CD4-positive, alpha-beta T cell (primary cell): ENCODE measurements around the gene SNX12. TPM values are rescaled to one million over a fixed set of nuclear protein-coding genes. Genes with fewer than 3 reads are reported as not detected.

Source experiments
- ATAC-seq: fragments of 200-7000 bp; cut with Tn5 transposase; one replicate; pipeline ENCODE4 v1.10.0; 2022; ENCODE audit warnings: mild to moderate bottlenecking; ENCODE audit not compliant: poor library complexity
- CTCF ChIA-PET: fragments of 350-600 bp; sonication (Branson Sonifier 250); formaldehyde crosslinking; loops from one replicate; lab custom pipeline; 2021; ENCODE audit warnings: antibody characterized with exemption, inconsistent platforms; lab: Charles Lee
- POLR2A ChIA-PET: fragments of 350-600 bp; sonication (Branson Sonifier 250); formaldehyde crosslinking; loops from one replicate; lab custom pipeline; 2021; ENCODE audit warnings: antibody characterized with exemption, inconsistent platforms; lab: Charles Lee
- DNase-seq, 14 experiments: peaks; one replicate each; pipeline ENCODE4 v3.0.0-alpha.2; 2013 to 2020; ENCODE audit warnings: mixed read lengths in 2 of 14
- H3K27ac ChIP-seq, 2 donors: one replicate each; pipeline versions ENCODE4 v1.5.1 to v1.7.0; 2013; ENCODE audit warnings: low read length in 2 of 2, low read depth in 1 of 2, mild to moderate bottlenecking in 1 of 2
- H3K27me3 ChIP-seq, 2 experiments: 1 replicate in 1 of 2; 2 replicates in 1 of 2; pipeline versions ENCODE4 v1.6.1 to v1.7.0; 2013; ENCODE audit warnings: low read length in 2 of 2, control low read depth in 1 of 2, mild to moderate bottlenecking in 1 of 2, moderate library complexity in 1 of 2; ENCODE audit not compliant: insufficient read depth in 2 of 2, control insufficient read depth in 1 of 2
- H3K36me3 ChIP-seq: one replicate; pipeline ENCODE4 v1.6.1; 2013; ENCODE audit warnings: low read length, control low read depth; ENCODE audit not compliant: insufficient read depth
- H3K4me1 ChIP-seq: one replicate; pipeline ENCODE4 v1.6.1; 2013; ENCODE audit warnings: low read length, control low read depth; ENCODE audit not compliant: insufficient read depth
- H3K4me3 ChIP-seq: one replicate; pipeline ENCODE4 v1.5.1; 2013; ENCODE audit warnings: mild to moderate bottlenecking, low read length, moderate library complexity
- H3K9me3 ChIP-seq, 2 experiments: 1 replicate in 1 of 2; 2 replicates in 1 of 2; pipeline versions ENCODE4 v1.6.1 to v1.7.0; 2013; ENCODE audit warnings: low read length in 2 of 2, mild to moderate bottlenecking in 2 of 2, control low read depth in 1 of 2, moderate library complexity in 1 of 2; ENCODE audit not compliant: control insufficient read depth in 1 of 2, insufficient read depth in 1 of 2
- H3K27ac Mint-ChIP-seq: one replicate; pipeline ENCODE4 v1.8.0; 2020; ENCODE audit warnings: mixed read lengths
- H3K27me3 Mint-ChIP-seq: one replicate; pipeline ENCODE4 v1.8.0; 2021; ENCODE audit warnings: mixed read lengths
- H3K36me3 Mint-ChIP-seq: one replicate; pipeline ENCODE4 v1.8.0; 2021; ENCODE audit warnings: low read depth, mixed read lengths
- H3K4me1 Mint-ChIP-seq: one replicate; pipeline ENCODE4 v1.8.0; 2021; ENCODE audit warnings: low read depth, mixed read lengths
- H3K4me3 Mint-ChIP-seq: one replicate; pipeline ENCODE4 v1.8.0; 2020; ENCODE audit warnings: mild to moderate bottlenecking, mixed read lengths
- H3K9me3 Mint-ChIP-seq: one replicate; pipeline ENCODE4 v1.8.0; 2020; ENCODE audit warnings: mixed read lengths
- CTCF ChIP-seq: fragments of 200-600 bp; IDR thresholded peaks from one replicate; pipeline ENCODE4 v1.8.0; 2022; ENCODE audit warnings: antibody characterized with exemption, mild to moderate bottlenecking
- intact Hi-C, 2 experiments: fragments of 100-400 bp; cut with DNase I in 1 of 2; cut with micrococcal nuclease in 1 of 2; formaldehyde crosslinking; loops; one replicate each; pipeline versions ENCODE4 v1.15.1 to v1.9.0; 2023 to 2025; cut with DNase I, micrococcal nuclease
- total RNA-seq, 174 experiments: library from RNA in 2 of 174; stranded (reverse) in 2 of 174; gene quantifications; one replicate each; pipeline ENCODE4 v1.2.3 and lab custom pipeline; 2021 to 2026

SNX12 gene
- total RNA-seq, 2 experiments from 2014 or later, result 20.5 to 22.4 TPM

GRCh38 chrX:71085900-71086299 lies 17.8 kb upstream of the SNX12 start:
- POLR2A ChIA-PET, result interaction anchor here (0.7 kb wide), 1 partner anchor 104 kb away, joined by 3 read pairs; no protein-coding TSS in a partner anchor
- no peak overlapping the region for H3K4me3 Mint-ChIP-seq
- CTCF ChIA-PET, result no interaction called here

GRCh38 chrX:71082822-71083221 lies 14.7 kb upstream of the SNX12 start:
- intact Hi-C loops, result no loop called here

More at GRCh38 chrX:71085900-71086299, 17.8 kb upstream of the SNX12 start:
- H3K4me3 ChIP-seq, result no peak overlapping the region
- Mint-ChIP-seq H3K9me3 (no peaks in the 10 kb centered on the region), H3K27me3 (no peaks in the 10 kb centered on the region), H3K27ac (no peak overlapping the region), H3K36me3 (no peaks in the 10 kb centered on the region), H3K4me1 (peaks cover 7% of the 10 kb centered on the region)
- no peaks in the 10 kb centered on the region for H3K4me1 ChIP-seq
- DNase-seq, result no peak
- intact Hi-C loops, result no loop called here
- ATAC-seq, result no peak
- H3K27me3 ChIP-seq, result no peaks in the 10 kb centered on the region
- TF ChIP-seq CTCF, result no peak
- no peaks in the 10 kb centered on the region for H3K36me3 ChIP-seq
- no peak overlapping the region for H3K27ac ChIP-seq
- no peaks in the 10 kb centered on the region for H3K9me3 ChIP-seq

GRCh38 chrX:71082124-71082647 lies 14.1 kb upstream of the SNX12 start:
- ChIA-PET CTCF (no interaction called here), POLR2A (interaction anchor here (1.0 kb wide), 1 partner anchor 18 kb away, joined by 3 read pairs; no protein-coding TSS in a partner anchor)

More at GRCh38 chrX:71082822-71083221, 14.7 kb upstream of the SNX12 start:
- no peaks in the 10 kb centered on the region for H3K27me3 ChIP-seq
- Mint-ChIP-seq H3K27me3 (no peaks in the 10 kb centered on the region), H3K4me1 (peaks cover 7% of the 10 kb centered on the region), H3K9me3 (no peaks in the 10 kb centered on the region), H3K4me3 (no peak overlapping the region), H3K36me3 (no peaks in the 10 kb centered on the region), H3K27ac (no peak overlapping the region)
- H3K4me1 ChIP-seq, result no peaks in the 10 kb centered on the region
- ChIA-PET POLR2A (no interaction called here), CTCF (no interaction called here)
- ATAC-seq, result no peak
- H3K36me3 ChIP-seq, result no peaks in the 10 kb centered on the region
- H3K4me3 ChIP-seq, result no peak overlapping the region
- TF ChIP-seq CTCF, result no peak
- no peak for DNase-seq
- H3K9me3 ChIP-seq, result no peaks in the 10 kb centered on the region
- no peak overlapping the region for H3K27ac ChIP-seq

More at GRCh38 chrX:71082124-71082647, 14.1 kb upstream of the SNX12 start:
- H3K4me1 ChIP-seq, result no peaks in the 10 kb centered on the region
- H3K27me3 ChIP-seq, result no peaks in the 10 kb centered on the region
- H3K4me3 Mint-ChIP-seq, result no peak overlapping the region
- no peaks in the 10 kb centered on the region for H3K9me3 Mint-ChIP-seq
- intact Hi-C loops, result no loop called here
- H3K4me3 ChIP-seq, result no peak overlapping the region
- ATAC-seq (no peak), DNase-seq (no peak)
- H3K27me3 Mint-ChIP-seq, result no peaks in the 10 kb centered on the region
- TF ChIP-seq CTCF, result no peak
- H3K27ac Mint-ChIP-seq, result no peak overlapping the region
- H3K4me1 Mint-ChIP-seq, result peaks cover 7% of the 10 kb centered on the region
- H3K9me3 ChIP-seq, result no peaks in the 10 kb centered on the region
- no peak overlapping the region for H3K27ac ChIP-seq
- H3K36me3 Mint-ChIP-seq, result no peaks in the 10 kb centered on the region
- H3K36me3 ChIP-seq, result no peaks in the 10 kb centered on the region
